GM12892 (cell line): Measurements from ENCODE around the gene PRAMEF18.
"Not testable (repeated sequence)": the region's sequence is repeated elsewhere in the genome, so short reads cannot be mapped to it uniquely, and the experiment has no call there.

Source experiments
- DNase-seq: peaks from one replicate; pipeline ENCODE4 v3.0.0; 2011; ENCODE audit not compliant: insufficient read length
- FAIRE-seq: peaks from 2 replicates; lab custom pipeline; 2011; peaks lifted over from hg19 to GRCh38; lab: Jason Lieb, UNC
- POLR2A ChIP-seq: IDR thresholded peaks from 2 replicates; pipeline ENCODE4 v1.6.1; 2011; ENCODE audit warnings: low read depth, low read length, control low read depth
- POLR2AphosphoS5 ChIP-seq: IDR thresholded peaks from 2 replicates; pipeline ENCODE4 v1.6.1; 2011; ENCODE audit warnings: low read depth, low read length, control low read depth
- TAF1 ChIP-seq: IDR thresholded peaks from 2 replicates; pipeline ENCODE4 v1.6.1; 2011; ENCODE audit warnings: low read depth, mild to moderate bottlenecking, control low read depth, low read length, borderline replicate concordance

Gene PRAMEF18

GRCh38 chr1:13228343-13228781 is 2.4 kb upstream of the PRAMEF18 start:
- no peak for TF ChIP-seq POLR2AphosphoS5
- TF ChIP-seq TAF1 = no peak
- no peak for DNase-seq
- no peak for FAIRE-seq

- not testable (repeated sequence) for DNase-seq, FAIRE-seq
Observed at GRCh38 chr1:13227271-13228055, 1.5 kb upstream of the PRAMEF18 start.

DNA sequence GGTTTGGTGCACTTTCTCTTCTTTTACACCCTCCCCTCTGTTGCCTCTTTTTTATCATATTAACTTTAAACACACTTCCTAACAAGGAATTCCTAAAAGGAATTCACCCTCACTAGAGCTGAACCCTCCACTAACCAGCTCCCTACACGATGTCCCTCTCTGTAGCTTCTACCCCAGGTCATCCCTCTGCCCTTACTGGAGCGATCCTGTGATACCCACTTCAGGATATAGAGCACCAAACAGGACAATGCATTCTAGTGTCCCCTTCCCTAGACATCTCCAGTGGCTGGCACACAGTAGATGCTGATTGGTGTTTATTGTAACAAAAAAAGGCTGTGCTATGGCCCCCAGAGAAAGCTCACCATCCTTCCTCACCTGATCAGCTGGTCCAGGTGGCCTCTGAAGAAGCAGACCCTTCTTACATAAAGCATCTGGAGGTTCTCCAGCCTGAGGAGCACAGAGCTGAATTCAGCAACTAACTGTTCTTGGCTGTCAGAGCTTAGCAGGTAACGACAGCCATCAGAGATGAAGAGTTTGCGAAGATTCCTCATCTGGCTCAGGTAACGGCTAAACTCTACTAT is 1.4 kb downstream of the PRAMEF18 start:
- TF ChIP-seq POLR2A = no peak
- TF ChIP-seq POLR2AphosphoS5 = no peak
- no peak for TF ChIP-seq TAF1
- FAIRE-seq (no peak), DNase-seq (no peak)

DNA sequence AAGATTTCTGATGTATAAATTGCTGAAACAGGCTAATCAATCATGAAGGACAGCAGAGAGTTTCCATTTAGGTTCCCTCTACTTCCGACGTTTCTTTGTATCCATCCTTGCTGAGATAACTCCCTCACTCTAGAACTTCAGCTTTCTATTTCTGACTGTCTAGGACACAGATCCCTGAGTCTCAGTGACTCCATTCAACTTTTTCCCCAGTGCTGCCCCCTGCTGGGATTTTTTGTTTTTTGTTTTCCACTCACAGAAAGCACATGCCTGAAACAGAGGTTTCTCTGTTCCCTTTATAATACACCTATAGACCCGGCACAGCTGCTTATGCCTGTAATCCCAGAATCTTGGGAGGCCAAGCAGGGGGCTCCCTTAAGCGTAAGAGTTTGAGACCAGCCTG is 3.2 kb downstream of the PRAMEF18 start:
- not testable (repeated sequence) for DNase-seq, FAIRE-seq

DNA sequence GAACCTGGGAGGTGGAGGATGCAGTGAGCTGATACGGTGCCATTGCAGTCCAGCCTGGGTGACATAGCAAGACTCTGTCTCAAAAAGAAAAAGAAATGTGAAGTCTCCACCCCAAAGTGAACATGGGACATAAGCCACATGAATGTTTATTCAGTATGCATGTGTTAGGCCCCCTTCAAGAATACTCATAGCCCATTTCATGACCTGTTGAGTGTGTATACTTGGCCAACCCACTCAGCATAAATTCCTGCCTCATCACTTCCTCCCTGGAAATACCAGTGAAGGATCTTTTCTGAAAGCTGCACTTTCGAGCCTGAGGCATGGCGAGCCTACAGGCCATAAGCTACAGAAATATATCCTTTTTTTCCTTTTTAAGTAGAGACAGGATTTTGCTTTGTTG is 6.8 kb downstream of the PRAMEF18 start:
- FAIRE-seq, DNase-seq: not testable (repeated sequence)

- FAIRE-seq, DNase-seq: not testable (repeated sequence)
Observed at GRCh38 chr1:13216619-13217018, 9.3 kb downstream of the PRAMEF18 start.

- DNase-seq, FAIRE-seq: not testable (repeated sequence)
Observed at GRCh38 chr1:13208712-13209111, 17.2 kb downstream of the PRAMEF18 start.

GRCh38 chr1:13201309-13201708 is 24.6 kb downstream of the PRAMEF18 start, which contains the start of gene PRAMEF13:
Gene PRAMEF13 (minus strand): TSS chr1:13201409. CDS start chr1:13199589, 1,820 bp downstream.
- DNase-seq, FAIRE-seq: not testable (repeated sequence)
